ENCODE data around the gene CDKN2A. TPM values are rescaled to one million over a fixed set of nuclear protein-coding genes. Genes with fewer than 3 reads are reported as not detected.

The CDKN2A gene
- total RNA-seq, 1 experiment from 2014 or later: 0.35 TPM

GRCh38 chr9:22041775-22042174 is 47.6 kb upstream of the CDKN2A start:
- no peak overlapping the region for H3K27ac ChIP-seq (ENCODE audit: insufficient read length, low read depth, low read length)

More at GRCh38 chr9:22041775-22042174, 47.6 kb upstream of the CDKN2A start:
- no peak overlapping the region for H4K91ac ChIP-seq (ENCODE audit: insufficient read length, low read depth, low read length)
- no peak overlapping the region for H3K4me2 ChIP-seq (ENCODE audit: insufficient read depth, insufficient read length, low read length)
- no peak overlapping the region for H2BK15ac ChIP-seq (ENCODE audit: low read depth, low read length)
- H3K9me3 ChIP-seq (ENCODE audit: control insufficient read depth, low read depth, low read length): no peaks in the 10 kb centered on the region
- DNase-seq: no peak
- H3K4me3 Mint-ChIP-seq: no peak overlapping the region
- no peak overlapping the region for H3T11ph ChIP-seq (ENCODE audit: low read length)
- no peaks in the 10 kb centered on the region; the same call in 1 of the 2 replicates for H3K4me1 ChIP-seq (ENCODE audit: insufficient read depth, low read length)
- H3K27me3 ChIP-seq (ENCODE audit: insufficient read depth, low read length): no peaks in the 10 kb centered on the region
- H2BK5ac ChIP-seq (ENCODE audit: insufficient read length, low read length): no peak overlapping the region
- no peak overlapping the region for H3K23ac ChIP-seq (ENCODE audit: insufficient read length, low read depth, low read length)
- no peak overlapping the region for H2BK12ac ChIP-seq (ENCODE audit: insufficient read length, low read depth, low read length)
- H3K23me2 ChIP-seq (ENCODE audit: insufficient read length, low read depth, low read length, poor library complexity, severe bottlenecking): no peaks in the 10 kb centered on the region
- H4K8ac ChIP-seq (replicated peaks; ENCODE audit: insufficient read length, low read depth, low read length): no peak overlapping the region
- no peak overlapping the region for H3K56ac ChIP-seq (ENCODE audit: insufficient read length, low read depth, low read length)
- H3K9me3 Mint-ChIP-seq: no peaks in the 10 kb centered on the region
- no peak overlapping the region for H2BK20ac ChIP-seq (ENCODE audit: low read depth, low read length, poor library complexity, severe bottlenecking)
- no peak for TF ChIP-seq CTCF (conservative IDR thresholded peaks at IDR 0.05)
- no peak overlapping the region for H2AFZ ChIP-seq (ENCODE audit: low read length)
- no peak overlapping the region for H3K14ac ChIP-seq (ENCODE audit: insufficient read depth, low read length)
- H4K5ac ChIP-seq (ENCODE audit: insufficient read length, low read depth, low read length): no peak overlapping the region
- H3K79me2 ChIP-seq (ENCODE audit: insufficient read depth, low read length): no peaks in the 10 kb centered on the region
- H3K36me3 Mint-ChIP-seq (ENCODE audit: insufficient read depth in 1 of 3, low read depth in 3 of 3): no peaks in the 10 kb centered on the region
- H3K4me1 Mint-ChIP-seq: 0 out of 4 replicates have a peak, but pooled peaks cover 0 to 4% of the 10 kb centered on the region in 2 experiments
- no peak overlapping the region for H2AK5ac ChIP-seq (ENCODE audit: insufficient read length, low read length)
- WGBS (ENCODE audit: extremely low coverage, insufficient read length, low lambda C conversion rate): no CpG with 5 or more reads among the region's 1 CpG
- no peak overlapping the region for H3K18ac ChIP-seq (ENCODE audit: insufficient read length, low read depth, low read length)
- H3K9ac ChIP-seq (ENCODE audit: extremely low read depth, insufficient read length, low read length): no peak overlapping the region
- no peak overlapping the region for H3K4ac ChIP-seq (ENCODE audit: low read depth, low read length)
- H4K20me1 ChIP-seq (ENCODE audit: control insufficient read depth, insufficient read depth, insufficient read length): no peaks in the 10 kb centered on the region
- no peaks in the 10 kb centered on the region for H3K79me1 ChIP-seq (ENCODE audit: insufficient read depth, low read depth, low read length, poor library complexity, severe bottlenecking)
- H3K27ac Mint-ChIP-seq: no peak overlapping the region
- H2BK120ac ChIP-seq (ENCODE audit: low read depth, low read length, poor library complexity, severe bottlenecking): no peak overlapping the region
- no peaks in the 10 kb centered on the region for H3K27me3 Mint-ChIP-seq (ENCODE audit: low read depth)

All from H9 (cell line).